A549 (cell line): Measurements from ENCODE around the gene SFXN3. TPM values are rescaled to one million over a fixed set of nuclear protein-coding genes. Genes with fewer than 3 reads are reported as not detected.

Experiments
- ATAC-seq, 2 experiments: fragments of 200-7000 bp in 1 of 2; fragments of >200 bp in 1 of 2; cut with Nextera tagmentation in 1 of 2; cut with Tn5 transposase in 1 of 2; 3 replicates each; pipeline versions ENCODE4 v1.8.0 to v1.9.1; 2018 to 2020; ENCODE audit warnings: mild to moderate bottlenecking in 1 of 2, moderate library complexity in 1 of 2
- CTCF ChIA-PET: fragments of 300-600 bp; sonication (Branson Sonifier 250); formaldehyde crosslinking; extraction: SDS; loops from one replicate; lab custom pipeline; 2021; ENCODE audit warnings: antibody characterized with exemption, inconsistent platforms; lab: Yijun Ruan, JAX
- POLR2A ChIA-PET: fragments of 350-600 bp; formaldehyde crosslinking; extraction: SDS; loops from one replicate; lab custom pipeline; 2021; ENCODE audit warnings: antibody characterized with exemption, inconsistent platforms; lab: Yijun Ruan, JAX
- DNase-seq, 2 experiments: peaks; one replicate each; pipeline versions ENCODE4 v3.0.0 to v3.0.0-alpha.2; 2011 to 2016; ENCODE audit warnings: low read depth in 1 of 2, low spot score in 1 of 2
- FAIRE-seq: peaks from 2 replicates; lab custom pipeline; 2011; peaks lifted over from hg19 to GRCh38; lab: Jason Lieb, UNC
- H3K27ac ChIP-seq, 2 experiments: fragments of >200 bp; sonication (Bioruptor Twin); formaldehyde crosslinking; 3 replicates each; pipeline ENCODE4 v1.5.1; 2016 to 2017
- H3K4me1 ChIP-seq: fragments of >200 bp; sonication (Bioruptor Twin); formaldehyde crosslinking; 3 replicates; pipeline ENCODE4 v1.6.1; 2016
- H3K4me2 ChIP-seq: fragments of >200 bp; sonication (Bioruptor Twin); formaldehyde crosslinking; 3 replicates; pipeline ENCODE4 v1.6.1; 2016
- H3K4me3 ChIP-seq: fragments of >200 bp; sonication (Bioruptor Twin); formaldehyde crosslinking; 3 replicates; pipeline ENCODE4 v1.5.1; 2016
- H3K9me3 ChIP-seq: fragments of >200 bp; sonication (Bioruptor Twin); formaldehyde crosslinking; 3 replicates; pipeline ENCODE4 v1.6.1; 2016
- BHLHE40 ChIP-seq: IDR thresholded peaks from 2 replicates; pipeline ENCODE4 v1.6.1; 2012; ENCODE audit warnings: low read depth, low read length, inconsistent platforms
- CBX2 ChIP-seq: fragments of 200-600 bp; sonication (generic); IDR thresholded peaks from 2 replicates; pipeline ENCODE4 v1.6.1; 2016; ENCODE audit warnings: low read depth, mild to moderate bottlenecking, borderline replicate concordance
- CHD2 ChIP-seq: fragments of 150-350 bp; IDR thresholded peaks from 2 replicates; pipeline ENCODE4 v1.6.1; 2014; ENCODE audit warnings: low read length; ENCODE audit not compliant: partially characterized antibody
- CHD4 ChIP-seq: fragments of 200-600 bp; sonication (generic); IDR thresholded peaks from 2 replicates; pipeline ENCODE4 v1.6.1; 2016; ENCODE audit warnings: antibody characterized with exemption, mild to moderate bottlenecking, borderline replicate concordance
- EHF ChIP-seq: fragments of 250-450 bp; sonication (Bioruptor Pico); IDR thresholded peaks from 2 replicates; pipeline ENCODE4 v1.5.0; 2020; ENCODE audit warnings: mild to moderate bottlenecking
- EHMT2 ChIP-seq: fragments of 200-600 bp; sonication (generic); IDR thresholded peaks from 2 replicates; pipeline ENCODE4 v1.6.1; 2016; ENCODE audit warnings: antibody characterized with exemption, low read depth, mild to moderate bottlenecking, moderate library complexity
- FOSL2 ChIP-seq, 2 experiments: fragments of 450-650 bp in 1 of 2; fragments of >200 bp in 1 of 2; sonication (Bioruptor Twin) in 1 of 2; formaldehyde crosslinking; IDR thresholded peaks; 2 replicates each; pipeline versions ENCODE4 v1.5.0 to v1.6.1; 2016 to 2020; ENCODE audit warnings: mild to moderate bottlenecking in 1 of 2, moderate library complexity in 1 of 2
- FOXS1 ChIP-seq: fragments of 250-450 bp; sonication (Bioruptor Pico); IDR thresholded peaks from 2 replicates; pipeline ENCODE4 v1.5.0; 2020; ENCODE audit warnings: mild to moderate bottlenecking, moderate library complexity
- HEYL ChIP-seq: fragments of 250-450 bp; sonication (Bioruptor Pico); IDR thresholded peaks from 2 replicates; pipeline ENCODE4 v1.8.0; 2021; ENCODE audit warnings: mild to moderate bottlenecking, moderate library complexity
- HOXA7 ChIP-seq: fragments of 250-450 bp; sonication (Bioruptor Pico); IDR thresholded peaks from 2 replicates; pipeline ENCODE4 v1.5.0; 2020; ENCODE audit warnings: mild to moderate bottlenecking, moderate library complexity
- HOXB13 ChIP-seq: fragments of 250-450 bp; sonication (Bioruptor Pico); IDR thresholded peaks from 2 replicates; pipeline ENCODE4 v1.5.0; 2020; ENCODE audit warnings: low read depth, mild to moderate bottlenecking, moderate library complexity
- HOXB5 ChIP-seq: fragments of 250-450 bp; sonication (Bioruptor Pico); IDR thresholded peaks from 2 replicates; pipeline ENCODE4 v1.5.0; 2020; ENCODE audit warnings: mild to moderate bottlenecking, moderate library complexity
- JUN ChIP-seq, 2 experiments: fragments of >200 bp; sonication (Bioruptor Twin); formaldehyde crosslinking; IDR thresholded peaks; 2 replicates in 1 of 2; 3 replicates in 1 of 2; pipeline ENCODE4 v1.6.1; 2016 to 2017
- JUNB ChIP-seq: fragments of >200 bp; sonication (Bioruptor Twin); formaldehyde crosslinking; IDR thresholded peaks from 2 replicates; pipeline ENCODE4 v1.6.1; 2016
- MAFK ChIP-seq: fragments of 450-650 bp; IDR thresholded peaks from 2 replicates; pipeline ENCODE4 v1.6.1; 2014; ENCODE audit not compliant: partially characterized antibody
- MAZ ChIP-seq: fragments of 150-350 bp; IDR thresholded peaks from 2 replicates; pipeline ENCODE4 v1.6.1; 2014; ENCODE audit warnings: antibody characterized with exemption, low read depth, low read length, borderline replicate concordance
- NPAS2 ChIP-seq: fragments of 250-450 bp; sonication (Bioruptor Pico); IDR thresholded peaks from 2 replicates; pipeline ENCODE4 v1.8.0; 2022; ENCODE audit warnings: mild to moderate bottlenecking, moderate library complexity, borderline replicate concordance
- NR3C1 ChIP-seq: fragments of >200 bp; sonication (Bioruptor Twin); formaldehyde crosslinking; IDR thresholded peaks from 3 replicates; pipeline ENCODE4 v1.6.1; 2017
- PHF8 ChIP-seq: fragments of 200-600 bp; sonication (generic); IDR thresholded peaks from 2 replicates; pipeline ENCODE4 v1.6.1; 2016; ENCODE audit warnings: low read depth, mild to moderate bottlenecking, antibody characterized with exemption, moderate library complexity, borderline replicate concordance
- POLR2AphosphoS2 ChIP-seq: conservative IDR thresholded peaks from 2 replicates; pipeline ENCODE4 v1.6.1; 2012; ENCODE audit warnings: low read length, improper control_type of control experiment, inconsistent platforms
- RNF2 ChIP-seq: fragments of 200-600 bp; sonication (generic); IDR thresholded peaks from 2 replicates; pipeline ENCODE4 v1.6.1; 2016; ENCODE audit warnings: low read depth, mild to moderate bottlenecking, antibody characterized with exemption, moderate library complexity, borderline replicate concordance
- TFCP2L1 ChIP-seq: fragments of 250-450 bp; sonication (Bioruptor Pico); IDR thresholded peaks from 2 replicates; pipeline ENCODE4 v1.5.0; 2021; ENCODE audit warnings: mild to moderate bottlenecking
- ZSCAN20 ChIP-seq: fragments of 250-450 bp; sonication (Bioruptor Pico); IDR thresholded peaks from 2 replicates; pipeline ENCODE4 v1.8.0; 2022; ENCODE audit warnings: mild to moderate bottlenecking, moderate library complexity
- WGBS: methylation state at CpG from one replicate; pipeline ENCODE4 v1.1.6; 2017; ENCODE audit errors: missing lambda C conversion rate; 5-methylcytosine and 5-hydroxymethylcytosine counted together
- polyA plus RNA-seq, 4 experiments: library from polyadenylated mRNA; depleted of rRNA in 3 of 4; stranded (reverse); fragments of >200 nt; fragmentation: RNase III in 1 of 4; extraction: RNeasy Plus Mini Kit Qiagen cat#74134 plus additional on column Dnase treatment in 1 of 4; gene quantifications; 2 replicates in 3 of 4; 3 replicates in 1 of 4; pipeline ENCODE4 v1.2.3, GENCODE V29; 2011 to 2017
- TF ChIP-seq, protein P1 (sequence below): fragments of >200 bp; sonication (Bioruptor Twin); formaldehyde crosslinking; IDR thresholded peaks from 2 replicates; pipeline ENCODE4 v1.6.1; 2016
- TF ChIP-seq, protein P2 (sequence below): fragments of 450-650 bp; IDR thresholded peaks from 2 replicates; pipeline ENCODE4 v1.6.1; 2014; ENCODE audit warnings: antibody characterized with exemption
- TF ChIP-seq, protein P3 (sequence below): fragments of 150-350 bp; IDR thresholded peaks from 2 replicates; pipeline ENCODE4 v1.6.1; 2014; ENCODE audit warnings: low read depth, mild to moderate bottlenecking, low read length
- TF ChIP-seq, protein P4 (sequence below): IDR thresholded peaks from 2 replicates; pipeline ENCODE4 v1.6.1; 2012
- TF ChIP-seq, protein P5 (sequence below): fragments of >200 bp; sonication (Bioruptor Twin); formaldehyde crosslinking; IDR thresholded peaks from 3 replicates; pipeline ENCODE4 v1.6.1; 2016
- TF ChIP-seq, protein P6 (sequence below): fragments of 200-600 bp; sonication (generic); IDR thresholded peaks from 2 replicates; pipeline ENCODE4 v1.6.1; 2016; ENCODE audit warnings: antibody characterized with exemption, mild to moderate bottlenecking, moderate library complexity

SFXN3 gene
- polyA plus RNA-seq, 2 of the 4 experiments (the other 2 are of a cell fraction): 26.3 to 33.7 TPM

DNA sequence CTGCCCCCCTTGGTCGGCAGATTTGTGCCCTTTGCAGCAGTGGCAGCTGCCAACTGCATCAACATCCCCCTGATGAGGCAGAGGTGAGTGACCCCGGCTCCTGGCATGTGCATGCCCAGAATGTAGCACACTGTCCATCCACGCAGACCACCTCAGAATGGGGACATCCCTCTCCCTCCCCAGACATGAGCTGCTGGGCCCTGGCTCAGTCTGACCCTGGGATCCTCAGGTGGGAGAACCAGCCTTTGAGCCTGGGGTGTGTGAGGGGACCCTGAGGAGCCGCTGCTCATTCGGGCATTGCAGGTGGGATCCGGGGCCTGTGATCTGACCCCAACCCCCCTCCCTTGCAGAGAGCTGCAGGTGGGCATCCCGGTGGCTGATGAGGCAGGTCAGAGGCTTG is 5.7 kb downstream of the SFXN3 start:
- Histone ChIP-seq H3K27ac (no peak overlapping the region), H3K4me3 (no peak overlapping the region)
- FAIRE-seq: no peak
- TF ChIP-seq, protein P1, sequence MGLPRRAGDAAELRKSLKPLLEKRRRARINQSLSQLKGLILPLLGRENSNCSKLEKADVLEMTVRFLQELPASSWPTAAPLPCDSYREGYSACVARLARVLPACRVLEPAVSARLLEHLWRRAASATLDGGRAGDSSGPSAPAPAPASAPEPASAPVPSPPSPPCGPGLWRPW: no peak
- no peak for TF ChIP-seq HOXB13 (CRISPR knock-in tag)
- no peak for TF ChIP-seq JUNB
- no peak for TF ChIP-seq NR3C1
- TF ChIP-seq, protein P2, sequence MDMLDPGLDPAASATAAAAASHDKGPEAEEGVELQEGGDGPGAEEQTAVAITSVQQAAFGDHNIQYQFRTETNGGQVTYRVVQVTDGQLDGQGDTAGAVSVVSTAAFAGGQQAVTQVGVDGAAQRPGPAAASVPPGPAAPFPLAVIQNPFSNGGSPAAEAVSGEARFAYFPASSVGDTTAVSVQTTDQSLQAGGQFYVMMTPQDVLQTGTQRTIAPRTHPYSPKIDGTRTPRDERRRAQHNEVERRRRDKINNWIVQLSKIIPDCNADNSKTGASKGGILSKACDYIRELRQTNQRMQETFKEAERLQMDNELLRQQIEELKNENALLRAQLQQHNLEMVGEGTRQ: no peak
- TF ChIP-seq MAZ: no peak
- TF ChIP-seq, protein P3, sequence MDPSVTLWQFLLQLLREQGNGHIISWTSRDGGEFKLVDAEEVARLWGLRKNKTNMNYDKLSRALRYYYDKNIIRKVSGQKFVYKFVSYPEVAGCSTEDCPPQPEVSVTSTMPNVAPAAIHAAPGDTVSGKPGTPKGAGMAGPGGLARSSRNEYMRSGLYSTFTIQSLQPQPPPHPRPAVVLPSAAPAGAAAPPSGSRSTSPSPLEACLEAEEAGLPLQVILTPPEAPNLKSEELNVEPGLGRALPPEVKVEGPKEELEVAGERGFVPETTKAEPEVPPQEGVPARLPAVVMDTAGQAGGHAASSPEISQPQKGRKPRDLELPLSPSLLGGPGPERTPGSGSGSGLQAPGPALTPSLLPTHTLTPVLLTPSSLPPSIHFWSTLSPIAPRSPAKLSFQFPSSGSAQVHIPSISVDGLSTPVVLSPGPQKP: no peak
- TF ChIP-seq, protein P4, sequence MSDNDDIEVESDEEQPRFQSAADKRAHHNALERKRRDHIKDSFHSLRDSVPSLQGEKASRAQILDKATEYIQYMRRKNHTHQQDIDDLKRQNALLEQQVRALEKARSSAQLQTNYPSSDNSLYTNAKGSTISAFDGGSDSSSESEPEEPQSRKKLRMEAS: no peak
- no peak for TF ChIP-seq HOXA7 (CRISPR knock-in tag)
- TF ChIP-seq JUN (IDR thresholded peaks at IDR 0.05): no peak
- TF ChIP-seq CHD2: no peak
- TF ChIP-seq CHD4: no peak
- TF ChIP-seq NPAS2 (CRISPR knock-in tag): no peak
- TF ChIP-seq ZSCAN20: no peak
- no peak for TF ChIP-seq HEYL (CRISPR knock-in tag)
- TF ChIP-seq, all 56 proteins: peak for 0
- H3K9me3 ChIP-seq: no peaks in the 10 kb centered on the region
- ChIA-PET POLR2A (no interaction called here), CTCF (interaction anchor here (0.6 to 59.3 kb wide), 5 partner anchors 20 to 985 kb away, joined by 3 to 2364 read pairs (median 145); partner anchors contain the start of genes KAZALD1 and LZTS2)
- no peak for ATAC-seq
- no peak for DNase-seq
- peaks cover 16% of the 10 kb centered on the region for H3K4me1 ChIP-seq
- no peak overlapping the region for H3K4me2 ChIP-seq
- WGBS: 72% methylated on average over 3 of the region's 7 CpGs

DNA sequence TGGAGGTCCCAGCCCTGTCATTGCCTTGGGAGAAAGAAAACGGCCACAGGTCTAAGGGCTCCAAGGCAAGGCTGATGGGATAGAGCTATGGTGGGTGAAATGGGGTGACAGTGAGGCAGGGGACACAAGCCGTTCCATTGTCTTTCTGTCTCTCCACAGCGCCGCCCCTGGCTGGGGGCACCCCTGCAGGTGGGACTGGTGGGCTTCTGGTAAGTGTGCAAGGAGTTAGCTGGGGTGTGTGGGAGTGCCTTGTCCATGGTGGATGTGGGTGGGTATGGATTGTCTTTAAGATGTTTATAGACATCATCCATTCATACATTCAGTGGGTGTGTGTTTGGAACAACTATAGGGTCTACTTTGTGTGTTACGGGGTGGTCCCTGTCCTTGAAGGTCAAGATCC is 7.5 kb downstream of the SFXN3 start:
- no peaks in the 10 kb centered on the region for H3K9me3 ChIP-seq
- 90% methylated on average over 5 of the region's 5 CpGs for WGBS
- no peak overlapping the region for H3K4me3 ChIP-seq
- no peak overlapping the region for H3K27ac ChIP-seq
- POLR2A ChIA-PET: no interaction called here
- CTCF ChIA-PET: interaction anchor here (1.0 to 59.3 kb wide), 5 partner anchors 9 to 295 kb away, joined by 3 to 2364 read pairs (median 73); partner anchors contain the start of genes KAZALD1, PDZD7 and SFXN3
- FAIRE-seq (no peak), DNase-seq (no peak), ATAC-seq (no peak)
- H3K4me2 ChIP-seq: no peak overlapping the region
- H3K4me1 ChIP-seq: peaks cover 19% of the 10 kb centered on the region
- TF ChIP-seq CBX2 (no peak), FOSL2 (IDR thresholded peaks at IDR 0.05) (no peak), FOSL2 (CRISPR knock-in tag; IDR thresholded peaks at IDR 0.05) (no peak), EHMT2 (no peak), PHF8 (no peak), HEYL (CRISPR knock-in tag) (no peak), HOXB13 (CRISPR knock-in tag) (no peak), HOXB5 (CRISPR knock-in tag) (no peak), FOXS1 (CRISPR knock-in tag) (no peak), BHLHE40 (no peak), POLR2AphosphoS2 (no peak), EHF (no peak), MAFK (no peak), RNF2 (no peak), ZSCAN20 (no peak), TFCP2L1 (CRISPR knock-in tag) (no peak)
- TF ChIP-seq, protein P5, sequence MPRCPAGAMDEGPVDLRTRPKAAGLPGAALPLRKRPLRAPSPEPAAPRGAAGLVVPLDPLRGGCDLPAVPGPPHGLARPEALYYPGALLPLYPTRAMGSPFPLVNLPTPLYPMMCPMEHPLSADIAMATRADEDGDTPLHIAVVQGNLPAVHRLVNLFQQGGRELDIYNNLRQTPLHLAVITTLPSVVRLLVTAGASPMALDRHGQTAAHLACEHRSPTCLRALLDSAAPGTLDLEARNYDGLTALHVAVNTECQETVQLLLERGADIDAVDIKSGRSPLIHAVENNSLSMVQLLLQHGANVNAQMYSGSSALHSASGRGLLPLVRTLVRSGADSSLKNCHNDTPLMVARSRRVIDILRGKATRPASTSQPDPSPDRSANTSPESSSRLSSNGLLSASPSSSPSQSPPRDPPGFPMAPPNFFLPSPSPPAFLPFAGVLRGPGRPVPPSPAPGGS: no peak
- TF ChIP-seq, protein P6, sequence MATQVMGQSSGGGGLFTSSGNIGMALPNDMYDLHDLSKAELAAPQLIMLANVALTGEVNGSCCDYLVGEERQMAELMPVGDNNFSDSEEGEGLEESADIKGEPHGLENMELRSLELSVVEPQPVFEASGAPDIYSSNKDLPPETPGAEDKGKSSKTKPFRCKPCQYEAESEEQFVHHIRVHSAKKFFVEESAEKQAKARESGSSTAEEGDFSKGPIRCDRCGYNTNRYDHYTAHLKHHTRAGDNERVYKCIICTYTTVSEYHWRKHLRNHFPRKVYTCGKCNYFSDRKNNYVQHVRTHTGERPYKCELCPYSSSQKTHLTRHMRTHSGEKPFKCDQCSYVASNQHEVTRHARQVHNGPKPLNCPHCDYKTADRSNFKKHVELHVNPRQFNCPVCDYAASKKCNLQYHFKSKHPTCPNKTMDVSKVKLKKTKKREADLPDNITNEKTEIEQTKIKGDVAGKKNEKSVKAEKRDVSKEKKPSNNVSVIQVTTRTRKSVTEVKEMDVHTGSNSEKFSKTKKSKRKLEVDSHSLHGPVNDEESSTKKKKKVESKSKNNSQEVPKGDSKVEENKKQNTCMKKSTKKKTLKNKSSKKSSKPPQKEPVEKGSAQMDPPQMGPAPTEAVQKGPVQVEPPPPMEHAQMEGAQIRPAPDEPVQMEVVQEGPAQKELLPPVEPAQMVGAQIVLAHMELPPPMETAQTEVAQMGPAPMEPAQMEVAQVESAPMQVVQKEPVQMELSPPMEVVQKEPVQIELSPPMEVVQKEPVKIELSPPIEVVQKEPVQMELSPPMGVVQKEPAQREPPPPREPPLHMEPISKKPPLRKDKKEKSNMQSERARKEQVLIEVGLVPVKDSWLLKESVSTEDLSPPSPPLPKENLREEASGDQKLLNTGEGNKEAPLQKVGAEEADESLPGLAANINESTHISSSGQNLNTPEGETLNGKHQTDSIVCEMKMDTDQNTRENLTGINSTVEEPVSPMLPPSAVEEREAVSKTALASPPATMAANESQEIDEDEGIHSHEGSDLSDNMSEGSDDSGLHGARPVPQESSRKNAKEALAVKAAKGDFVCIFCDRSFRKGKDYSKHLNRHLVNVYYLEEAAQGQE: no peak
- TF ChIP-seq, protein P3: no peak
- TF ChIP-seq, protein P4: no peak
